Measurements from ENCODE around the gene GAA. TPM values are rescaled to one million over a fixed set of nuclear protein-coding genes. Genes with fewer than 3 reads are reported as not detected.
A peak's percentile ranks its signal among the peaks of the same experiment; 100 is the strongest.

The GAA gene
- total and polyA plus RNA-seq, 10 donors, result 22.7 to 166 (median 95.9) TPM

DNA sequence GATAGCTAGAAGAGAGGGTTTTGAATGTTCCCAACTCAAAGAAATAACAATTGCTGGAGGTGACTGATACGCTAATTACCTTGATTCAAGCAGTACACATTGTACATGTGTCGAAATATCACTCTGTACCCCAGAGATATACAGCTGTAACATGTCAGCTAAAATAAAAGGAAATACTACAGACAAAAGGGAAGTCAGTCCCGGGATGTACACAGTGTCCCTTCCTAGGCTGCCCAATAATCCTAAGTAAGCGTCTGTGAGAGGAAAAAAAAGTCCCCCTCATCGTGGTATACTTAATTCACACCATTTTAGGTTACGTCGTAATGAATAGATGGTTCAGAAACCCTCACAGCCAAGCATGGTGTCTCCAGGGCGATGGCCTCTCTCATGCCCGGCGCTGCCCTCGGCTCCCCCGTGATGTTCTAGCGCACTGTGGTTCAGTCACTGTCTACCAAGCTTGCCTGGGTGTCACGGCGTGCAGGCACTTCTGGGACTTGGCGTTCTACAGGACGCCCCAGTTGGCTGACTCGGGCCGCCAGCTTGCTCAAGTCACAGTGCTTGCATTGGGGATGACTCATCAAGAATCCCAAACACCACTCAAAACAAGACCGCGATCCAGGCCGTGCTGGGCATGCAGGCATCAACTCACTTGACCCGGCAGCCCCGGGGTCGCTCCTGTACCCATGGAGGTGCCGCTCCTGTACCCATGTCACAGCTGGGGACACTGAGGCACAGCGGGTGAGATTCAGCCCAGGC lies 37.4 kb upstream of the GAA start:
- Histone ChIP-seq H3K27ac (peak overlapping the region in 6 of 8 donors; percentile 2 to 82 (median 74)), H3K4me1 (peaks cover 0 to 42% (median 17%) of the 10 kb centered on the region in 6 donors), H3K36me3 (no peaks in the 10 kb centered on the region), H3K4me3 (no peak overlapping the region), H3K27me3 (replicated peaks in 1 of 7) (no peaks in the 10 kb centered on the region), H3K9me3 (no peaks in the 10 kb centered on the region)
- DNase-seq, result no peak
- TF ChIP-seq POLR2A (IDR thresholded peaks at IDR 0.05) (no peak), POLR2AphosphoS5 (IDR thresholded peaks at IDR 0.05) (peak; percentile 64 to 75 (median 70))
- intact Hi-C loops (cut with DNase I; ENCODE audit: low total_unique reads), result no loop called here
- WGBS, 5 donors, result 63 to 77% (median 69%) methylated on average over 27 of the region's 27 CpGs

- intact Hi-C loops (cut with DNase I; ENCODE audit: low total_unique reads), result no loop called here
These were observed 36.7 kb upstream of the GAA start for GRCh38 chr17:80064696-80065095.

DNA sequence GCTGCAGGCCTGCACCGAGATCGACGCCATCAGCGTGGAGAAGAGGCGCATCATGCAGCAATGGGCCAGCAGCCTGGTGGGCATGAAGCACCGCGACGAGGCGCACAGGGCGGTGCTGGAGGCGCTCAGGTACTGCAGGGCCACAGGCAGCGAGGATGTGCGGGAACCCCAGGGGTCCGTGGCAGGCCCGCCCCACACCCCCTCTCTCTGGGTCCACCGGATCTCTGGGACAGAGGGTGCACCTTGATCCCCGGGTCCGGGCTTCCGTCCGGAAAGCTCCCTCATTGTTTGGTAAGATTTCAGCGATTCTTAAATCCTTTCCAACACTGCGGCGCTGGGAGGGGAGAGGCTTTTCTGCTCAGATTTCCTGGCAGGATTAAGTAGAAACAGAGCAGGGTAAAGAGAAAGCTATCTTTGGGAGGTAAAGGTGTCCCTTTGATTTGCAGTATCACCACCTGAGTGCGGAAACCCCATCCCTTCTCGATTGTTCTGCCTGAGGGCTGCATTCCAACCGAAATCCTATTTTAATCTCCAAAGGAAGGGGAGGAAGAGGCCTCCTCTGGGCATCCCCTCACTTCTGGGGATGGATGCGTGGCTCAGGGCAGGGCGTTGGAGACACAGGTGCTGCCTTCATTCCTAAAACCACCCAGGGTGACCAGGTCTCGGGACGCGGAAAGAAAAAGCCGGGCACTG lies 35.8 kb upstream of the GAA start:
- Histone ChIP-seq H3K4me3 (no peak overlapping the region), H3K9me3 (no peaks in the 10 kb centered on the region), H3K27me3 (replicated peaks in 1 of 7) (no peaks in the 10 kb centered on the region), H3K27ac (peak overlapping the region in 1 of 8 donors; percentile 82), H3K36me3 (no peaks in the 10 kb centered on the region), H3K4me1 (peaks cover 4 to 58% (median 27%) of the 10 kb centered on the region in 6 donors)
- no peak for DNase-seq
- intact Hi-C loops (cut with DNase I; ENCODE audit: low total_unique reads), result no loop called here
- WGBS, 5 donors, result 84 to 89% (median 87%) methylated on average over 32 of the region's 32 CpGs
- TF ChIP-seq POLR2AphosphoS5 (IDR thresholded peaks at IDR 0.05), result peak in 1 of 3 donors; percentile 9
- TF ChIP-seq, protein P1, sequence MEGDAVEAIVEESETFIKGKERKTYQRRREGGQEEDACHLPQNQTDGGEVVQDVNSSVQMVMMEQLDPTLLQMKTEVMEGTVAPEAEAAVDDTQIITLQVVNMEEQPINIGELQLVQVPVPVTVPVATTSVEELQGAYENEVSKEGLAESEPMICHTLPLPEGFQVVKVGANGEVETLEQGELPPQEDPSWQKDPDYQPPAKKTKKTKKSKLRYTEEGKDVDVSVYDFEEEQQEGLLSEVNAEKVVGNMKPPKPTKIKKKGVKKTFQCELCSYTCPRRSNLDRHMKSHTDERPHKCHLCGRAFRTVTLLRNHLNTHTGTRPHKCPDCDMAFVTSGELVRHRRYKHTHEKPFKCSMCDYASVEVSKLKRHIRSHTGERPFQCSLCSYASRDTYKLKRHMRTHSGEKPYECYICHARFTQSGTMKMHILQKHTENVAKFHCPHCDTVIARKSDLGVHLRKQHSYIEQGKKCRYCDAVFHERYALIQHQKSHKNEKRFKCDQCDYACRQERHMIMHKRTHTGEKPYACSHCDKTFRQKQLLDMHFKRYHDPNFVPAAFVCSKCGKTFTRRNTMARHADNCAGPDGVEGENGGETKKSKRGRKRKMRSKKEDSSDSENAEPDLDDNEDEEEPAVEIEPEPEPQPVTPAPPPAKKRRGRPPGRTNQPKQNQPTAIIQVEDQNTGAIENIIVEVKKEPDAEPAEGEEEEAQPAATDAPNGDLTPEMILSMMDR (IDR thresholded peaks at IDR 0.05 in 8 of 11, conservative IDR thresholded peaks at IDR 0.05 in 3 of 11), result no peak

More at GRCh38 chr17:80064696-80065095, 36.7 kb upstream of the GAA start:
- TF ChIP-seq, protein P1 (IDR thresholded peaks at IDR 0.05 in 8 of 11, conservative IDR thresholded peaks at IDR 0.05 in 3 of 11), result no peak
- TF ChIP-seq POLR2A (IDR thresholded peaks at IDR 0.05), result no peak
- TF ChIP-seq POLR2AphosphoS5 (IDR thresholded peaks at IDR 0.05), result no peak
- Histone ChIP-seq H3K9me3 (no peaks in the 10 kb centered on the region), H3K27ac (peak overlapping the region in 5 of 8 donors; percentile 2 to 82 (median 78)), H3K36me3 (no peaks in the 10 kb centered on the region), H3K4me3 (no peak overlapping the region), H3K27me3 (replicated peaks in 1 of 7) (no peaks in the 10 kb centered on the region), H3K4me1 (peaks cover 4 to 49% (median 23%) of the 10 kb centered on the region in 6 donors)
- 75 to 89% (median 77%) methylated on average over 8 of the region's 8 CpGs for WGBS, 5 donors
- DNase-seq, result no peak

DNA sequence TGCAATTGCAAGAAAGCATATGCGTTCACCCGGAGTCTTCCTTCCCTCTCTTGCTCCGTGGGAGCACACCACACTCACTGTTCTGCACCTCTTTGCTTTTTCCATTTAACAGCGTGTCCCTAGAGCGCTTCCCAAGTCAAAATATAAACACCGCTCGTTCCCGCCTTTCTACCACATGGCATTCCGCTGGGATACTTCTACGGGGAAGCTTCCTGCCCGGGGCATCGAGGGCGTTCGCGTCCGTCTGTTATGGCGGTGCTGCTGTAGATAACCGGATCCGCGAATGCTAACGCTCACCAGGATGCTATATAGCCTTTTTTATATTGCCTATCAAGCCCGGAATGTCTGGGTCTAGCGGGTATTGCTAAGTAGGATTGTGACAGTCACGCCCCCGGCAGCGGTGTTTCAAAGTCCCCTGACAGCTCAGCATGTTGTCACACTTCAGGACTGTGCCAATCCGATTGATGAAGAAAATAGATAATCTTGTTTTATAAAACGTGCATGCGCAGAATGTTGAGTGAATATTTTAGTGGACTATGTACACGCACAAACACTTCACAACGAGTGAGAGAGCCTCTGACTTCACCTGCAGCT lies 33.9 kb upstream of the GAA start:
- intact Hi-C loops (cut with DNase I; ENCODE audit: low total_unique reads), result no loop called here
- 93 to 95% (median 94%) methylated on average over 31 of the region's 31 CpGs for WGBS, 5 donors
- Histone ChIP-seq H3K27me3 (replicated peaks in 1 of 7) (no peaks in the 10 kb centered on the region), H3K9me3 (no peaks in the 10 kb centered on the region), H3K27ac (peak overlapping the region in 1 of 8 donors; percentile 87), H3K36me3 (no peaks in the 10 kb centered on the region), H3K4me3 (no peak overlapping the region), H3K4me1 (peaks cover 4 to 77% (median 34%) of the 10 kb centered on the region in 6 donors)
- no peak for DNase-seq
- TF ChIP-seq, protein P1 (IDR thresholded peaks at IDR 0.05 in 8 of 11, conservative IDR thresholded peaks at IDR 0.05 in 3 of 11), result no peak
- TF ChIP-seq POLR2A (IDR thresholded peaks at IDR 0.05), result no peak

Data from spleen (tissue), 11 donors.